HG02759 (cell line): ENCODE measurements around the gene IP6K1.
"Not testable (repeated sequence)": the region's sequence is repeated elsewhere in the genome, so short reads cannot be mapped to it uniquely, and the experiment has no call there.

ENCODE experiments used
- ATAC-seq: cut with Tn5 transposase; IDR thresholded peaks from one replicate; pipeline ENCODE4 v1.9.1; 2021; ENCODE audit warnings: mild to moderate bottlenecking, moderate library complexity; ENCODE audit not compliant: unreplicated experiment

IP6K1 gene

GRCh38 chr3:49786357-49787181 lies at the start of gene IP6K1:
Gene IP6K1, minus strand, starts transcription at chr3:49786542. Its CDS starts 38,502 bp downstream, at chr3:49748040.
- peak; percentile 99 for ATAC-seq

- ATAC-seq = no peak
These were observed 45.0 kb upstream of the IP6K1 start for GRCh38 chr3:49831341-49831740.

GRCh38 chr3:49826016-49826415 lies 39.7 kb upstream of the IP6K1 start:
- no peak for ATAC-seq

GRCh38 chr3:49823131-49823530 lies 36.8 kb upstream of the IP6K1 start:
- ATAC-seq = not testable (repeated sequence)

GRCh38 chr3:49813497-49814174 lies 27.3 kb upstream of the IP6K1 start, which contains the start of gene UBA7:
Gene UBA7, minus strand, starts transcription at chr3:49813953. Its CDS starts 166 bp downstream, at chr3:49813787.
- ATAC-seq = peak; percentile 67

GRCh38 chr3:49812916-49813496 lies 26.7 kb upstream of the IP6K1 start:
- no peak for ATAC-seq

- no peak for ATAC-seq
These were observed 21.2 kb upstream of the IP6K1 start for GRCh38 chr3:49807431-49808114.

- no peak for ATAC-seq
These were observed 20.5 kb upstream of the IP6K1 start for GRCh38 chr3:49806850-49807249.

GRCh38 chr3:49805897-49806701 lies 19.8 kb upstream of the IP6K1 start:
- no peak for ATAC-seq

GRCh38 chr3:49805367-49805782 lies 19.0 kb upstream of the IP6K1 start:
- no peak for ATAC-seq

GRCh38 chr3:49804141-49805041 lies 18.0 kb upstream of the IP6K1 start:
- ATAC-seq = no peak

GRCh38 chr3:49803465-49804140 lies 17.3 kb upstream of the IP6K1 start:
- ATAC-seq = peak; percentile 9

GRCh38 chr3:49802719-49803464 lies 16.6 kb upstream of the IP6K1 start, which contains the start of gene INKA1:
Gene INKA1, plus strand, starts transcription at chr3:49803261. Its CDS starts 132 bp downstream, at chr3:49803393.
- peak; percentile 66 for ATAC-seq

- no peak for ATAC-seq
These were observed 14.8 kb upstream of the IP6K1 start for GRCh38 chr3:49801160-49801559.

GRCh38 chr3:49799761-49800160 lies 13.4 kb upstream of the IP6K1 start, which contains the start of gene CDHR4:
Gene CDHR4, minus strand, starts transcription at chr3:49799873. Its CDS starts 61 bp downstream, at chr3:49799812.
- no peak for ATAC-seq

- ATAC-seq = no peak
These were observed 12.8 kb upstream of the IP6K1 start for GRCh38 chr3:49799105-49799504.
